HG02973 (cell line): ENCODE measurements around the gene KRTAP13-1.

Experiments
- ATAC-seq: cut with Tn5 transposase; IDR thresholded peaks from one replicate; pipeline ENCODE4 v1.9.1; 2021; ENCODE audit warnings: moderate library complexity; ENCODE audit not compliant: unreplicated experiment

The KRTAP13-1 gene, protein sequence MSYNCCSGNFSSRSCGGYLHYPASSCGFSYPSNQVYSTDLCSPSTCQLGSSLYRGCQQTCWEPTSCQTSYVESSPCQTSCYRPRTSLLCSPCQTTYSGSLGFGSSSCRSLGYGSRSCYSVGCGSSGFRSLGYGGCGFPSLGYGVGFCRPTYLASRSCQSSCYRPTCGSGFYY

DNA sequence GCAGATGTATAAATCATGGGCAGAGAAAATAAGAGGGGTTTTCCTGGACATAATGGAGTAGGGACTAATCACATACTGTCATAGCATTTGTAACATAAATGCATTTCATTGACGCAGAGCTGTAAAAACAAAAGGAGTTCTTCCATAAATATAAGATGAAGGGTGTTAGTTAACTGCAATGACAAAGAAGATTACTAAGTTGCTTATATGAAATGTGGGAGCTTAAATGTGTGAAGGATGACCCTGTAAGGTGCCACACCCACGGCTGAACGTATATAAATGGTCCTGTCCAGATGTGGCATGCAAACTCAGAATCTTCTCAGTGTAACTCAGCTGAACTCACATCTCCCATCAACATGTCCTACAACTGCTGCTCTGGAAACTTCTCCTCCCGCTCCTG is at the start of gene KRTAP13-1:
Gene KRTAP13-1, plus strand, starts transcription at position 301 of the 400 bp plus-strand sequence. Its CDS starts 56 bp downstream, at position 357.
- no peak for ATAC-seq

DNA sequence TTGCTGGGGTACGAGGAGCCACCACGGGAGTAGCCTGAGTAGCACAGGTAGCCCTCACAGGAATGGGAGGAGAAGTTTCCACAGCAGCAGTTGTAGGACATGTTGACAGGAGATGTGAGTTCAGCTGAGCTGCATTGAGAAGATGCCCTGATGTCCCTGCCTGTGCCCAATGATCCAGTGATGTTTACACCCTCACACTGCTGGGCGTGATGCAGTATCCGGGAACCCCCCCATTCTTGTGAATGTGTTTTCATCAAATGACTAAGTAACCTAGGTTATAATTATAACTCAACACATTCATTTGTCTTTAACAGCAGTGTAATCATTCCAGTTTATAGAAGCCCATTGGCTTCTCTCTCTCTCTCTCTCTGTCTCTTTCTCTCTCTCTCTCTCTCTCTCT is 47.3 kb upstream of the KRTAP13-1 start, which contains the start of gene KRTAP23-1:
Gene KRTAP23-1, minus strand, starts transcription at position 101 of the 400 bp plus-strand sequence. Its CDS starts 0 bp downstream, at position 101.
- ATAC-seq, result no peak

DNA sequence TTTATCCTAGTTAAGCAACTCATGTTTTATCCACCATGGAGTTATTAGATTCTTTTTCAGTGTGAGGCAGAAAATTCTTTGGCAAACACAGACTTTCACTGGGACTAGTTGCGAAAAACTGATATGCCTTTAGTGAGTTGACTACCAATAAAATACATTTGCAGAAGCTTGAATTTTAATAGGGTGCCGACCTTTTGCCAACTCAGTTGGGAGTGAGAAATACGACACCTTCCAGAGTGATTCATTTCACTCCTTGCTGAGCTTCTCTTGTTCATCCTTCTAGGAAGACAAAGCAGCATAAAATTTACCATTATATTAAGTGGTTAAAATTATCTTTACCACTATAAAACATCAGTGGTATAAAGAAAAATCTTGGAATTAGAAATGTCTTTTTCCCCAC is 46.3 kb upstream of the KRTAP13-1 start:
- ATAC-seq, result no peak

DNA sequence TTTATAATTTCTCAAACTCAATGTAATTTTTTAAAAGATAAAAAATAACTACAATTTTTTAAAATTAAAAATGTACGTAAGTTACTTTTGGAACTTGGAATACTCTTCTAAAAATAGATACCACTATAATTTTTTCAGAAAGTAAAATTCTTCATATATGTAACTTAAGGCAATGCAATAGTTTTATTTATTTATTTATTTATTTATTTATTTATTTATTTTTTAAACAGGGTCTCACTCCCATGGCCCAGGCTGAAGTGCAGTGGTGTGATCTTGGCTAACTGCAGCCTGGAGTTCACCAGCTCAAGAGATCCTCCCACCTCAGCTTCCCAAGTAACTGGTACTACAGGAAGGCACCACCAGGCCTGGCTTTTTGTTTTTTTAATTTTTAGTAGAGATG is 44.3 kb upstream of the KRTAP13-1 start:
- no peak for ATAC-seq

DNA sequence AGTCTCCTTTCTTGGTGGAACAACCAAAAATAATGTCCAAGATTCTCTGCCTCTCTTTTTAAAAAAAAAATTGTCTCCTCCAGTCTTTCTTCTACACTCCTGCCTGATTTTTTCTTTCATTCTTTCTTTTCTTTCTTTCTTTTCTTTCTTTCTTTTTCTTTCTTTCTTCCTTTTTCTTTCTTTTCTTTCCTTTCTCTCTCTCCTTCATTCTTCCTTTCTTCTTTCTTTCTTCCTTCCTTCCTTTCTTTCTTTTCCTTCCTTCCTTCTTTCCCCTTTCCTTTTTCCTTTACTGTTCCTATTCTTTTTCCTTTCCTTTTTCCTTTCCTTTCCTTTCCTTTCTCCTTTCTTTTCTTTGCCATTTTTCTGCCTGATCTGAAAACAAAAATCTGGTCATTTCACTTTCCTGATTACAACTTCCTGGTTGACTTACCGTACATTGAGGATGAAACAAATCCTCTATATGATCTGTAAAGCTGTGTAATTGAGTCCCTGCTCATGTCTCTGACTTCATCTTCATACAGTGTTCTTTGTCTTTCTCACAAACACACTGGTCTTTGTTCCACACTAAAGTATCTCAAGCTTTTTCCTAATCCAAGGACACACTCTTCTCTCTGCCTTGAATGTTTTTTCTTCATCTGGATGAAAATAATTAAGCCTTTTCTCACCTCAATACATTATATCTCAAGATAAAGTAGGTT is 41.4 kb upstream of the KRTAP13-1 start:
- no peak for ATAC-seq

DNA sequence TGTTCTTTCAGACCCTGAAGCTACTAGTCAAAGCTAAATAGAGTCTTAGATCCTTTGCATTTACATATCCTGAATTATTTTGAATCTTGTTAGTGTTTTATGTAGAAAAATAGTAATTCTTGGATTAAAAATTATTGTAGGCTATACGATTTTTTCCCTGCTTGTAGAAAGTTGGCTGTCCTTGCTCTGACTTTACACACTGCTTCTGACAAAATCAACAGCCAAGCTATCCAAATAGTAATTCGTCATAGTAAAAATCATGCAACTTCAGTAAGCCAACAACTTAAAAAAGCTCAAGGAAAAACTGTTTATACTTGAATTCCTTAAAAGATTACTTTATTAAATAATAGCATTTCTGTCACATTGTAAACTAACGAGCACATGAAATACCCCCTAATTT is 39.9 kb upstream of the KRTAP13-1 start:
- no peak for ATAC-seq

DNA sequence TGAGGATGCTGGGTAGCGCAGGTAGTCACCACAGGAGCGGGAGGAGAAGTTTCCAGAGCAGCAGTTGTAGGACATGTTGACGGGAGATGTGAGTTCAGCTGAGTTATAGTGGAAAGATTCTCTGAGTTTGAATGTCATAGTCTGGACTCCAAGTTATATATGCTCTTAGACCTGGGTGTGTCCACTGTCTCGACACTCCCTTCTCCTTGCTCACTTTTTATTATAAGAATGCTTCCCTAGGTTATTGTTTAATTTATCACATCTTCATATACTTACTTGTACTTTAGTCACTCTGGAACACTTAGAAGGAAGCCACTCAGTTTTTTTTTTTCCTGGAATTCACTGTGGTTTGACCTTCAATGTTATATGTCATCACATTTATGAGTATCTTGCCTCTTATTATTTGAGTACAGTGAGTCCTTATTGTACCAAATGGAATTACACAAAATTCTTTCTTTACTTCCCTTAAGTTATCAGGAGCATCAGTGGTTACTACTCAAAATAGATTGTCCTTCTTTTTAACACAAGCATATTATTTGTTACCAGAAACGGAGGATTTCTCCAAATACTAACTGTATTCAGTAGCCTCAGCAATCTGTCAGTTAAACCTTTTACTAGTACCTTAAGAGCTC is 23.6 kb upstream of the KRTAP13-1 start, which contains the start of gene KRTAP13-2:
Gene KRTAP13-2, minus strand, starts transcription at position 133 of the 632 bp plus-strand sequence. Its CDS starts 58 bp downstream, at position 75.
- no peak for ATAC-seq

DNA sequence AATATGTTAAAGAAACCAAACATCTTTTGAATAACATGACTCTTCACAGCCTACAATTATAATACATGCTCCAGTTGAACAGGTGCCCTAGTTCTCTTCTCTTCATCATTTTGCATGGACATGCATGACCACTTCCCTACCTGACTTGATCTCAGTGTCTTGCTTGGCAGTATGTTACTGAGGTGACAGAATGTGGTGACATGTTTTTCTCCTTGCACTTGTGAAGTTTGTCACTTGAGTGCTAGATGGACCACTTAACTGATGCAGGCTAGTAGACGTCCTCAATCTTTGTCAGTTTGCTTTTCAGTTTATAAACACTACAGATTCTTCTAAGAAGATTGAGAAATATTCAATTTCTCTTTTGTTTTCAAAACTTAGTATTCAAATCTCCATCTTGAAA is 13.6 kb upstream of the KRTAP13-1 start:
- no peak for ATAC-seq

DNA sequence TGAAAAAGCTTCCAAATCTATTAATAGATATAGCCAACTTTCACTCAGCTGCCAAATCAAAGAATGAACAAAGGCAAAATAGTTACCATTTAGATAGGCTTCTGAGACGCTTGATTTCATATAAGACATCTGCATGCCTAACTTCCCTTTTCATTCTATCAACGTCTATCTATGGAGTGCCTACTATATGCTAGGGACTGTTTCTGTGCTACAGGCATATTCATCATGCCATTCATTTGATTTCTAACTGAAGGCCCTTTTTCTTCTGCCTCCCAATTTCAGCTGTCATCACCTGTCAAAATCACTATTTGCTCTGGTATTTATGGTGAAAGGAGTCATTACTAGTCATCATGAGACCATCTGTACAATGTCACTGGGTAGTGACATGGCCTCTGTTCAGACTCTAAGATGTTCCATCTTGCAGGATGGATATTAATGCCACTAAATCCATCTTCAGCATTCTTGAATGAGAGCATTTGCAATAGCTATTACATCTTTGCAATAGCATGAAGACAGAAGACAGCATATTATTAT is 4.3 kb upstream of the KRTAP13-1 start:
- no peak for ATAC-seq

DNA sequence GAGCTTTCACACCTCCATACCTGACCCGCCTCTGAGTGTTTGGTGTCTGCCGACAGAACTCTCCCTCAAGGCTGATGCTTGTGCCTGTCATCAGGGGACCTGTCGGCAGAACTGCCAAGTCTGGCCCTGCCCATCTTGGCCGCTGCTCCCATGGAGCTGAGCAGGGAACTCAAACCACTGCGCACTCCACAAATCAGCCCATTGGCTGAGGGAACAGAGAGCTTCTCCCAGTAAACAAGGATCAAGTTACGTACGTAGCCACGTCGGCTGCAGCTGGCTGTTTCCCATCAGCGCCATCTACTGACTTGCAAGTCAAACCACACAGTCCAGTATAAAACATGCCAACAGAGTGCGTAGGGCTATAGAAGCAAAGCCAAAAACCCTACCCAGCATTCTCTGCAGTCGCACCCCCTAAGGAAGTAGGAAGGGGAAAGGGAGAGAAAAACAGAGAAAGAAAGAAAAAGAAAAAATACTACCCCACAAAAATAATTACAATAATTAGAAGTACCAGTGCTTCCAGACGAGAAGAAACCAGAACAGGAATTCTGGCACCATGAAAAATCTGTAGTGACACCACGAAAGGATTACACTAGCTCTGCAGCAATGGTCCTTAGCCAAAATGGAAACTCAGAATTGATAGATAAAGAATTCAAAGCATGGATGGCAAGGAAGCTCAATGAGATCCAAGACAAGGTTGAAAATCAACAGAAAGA is 13.1 kb downstream of the KRTAP13-1 start:
- no peak for ATAC-seq

DNA sequence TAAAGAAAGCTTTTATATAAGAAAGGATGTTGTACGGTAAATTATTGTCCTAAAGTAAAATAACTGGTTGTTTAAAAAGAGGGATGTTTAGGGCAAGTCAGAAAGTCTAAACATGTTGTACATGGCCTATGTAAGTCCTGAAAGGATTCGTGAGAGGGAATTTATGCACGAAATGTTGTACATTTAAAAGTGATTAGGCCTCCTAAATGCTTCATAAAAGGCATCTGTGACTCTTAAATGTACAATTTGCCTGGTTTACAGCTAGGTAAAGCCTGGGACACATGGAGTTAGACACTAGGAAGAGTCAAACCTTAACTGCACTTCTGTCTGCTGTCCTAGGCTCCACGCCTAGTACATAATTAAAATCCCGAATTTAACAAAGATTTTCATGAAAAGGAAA is 20.2 kb downstream of the KRTAP13-1 start:
- no peak for ATAC-seq

DNA sequence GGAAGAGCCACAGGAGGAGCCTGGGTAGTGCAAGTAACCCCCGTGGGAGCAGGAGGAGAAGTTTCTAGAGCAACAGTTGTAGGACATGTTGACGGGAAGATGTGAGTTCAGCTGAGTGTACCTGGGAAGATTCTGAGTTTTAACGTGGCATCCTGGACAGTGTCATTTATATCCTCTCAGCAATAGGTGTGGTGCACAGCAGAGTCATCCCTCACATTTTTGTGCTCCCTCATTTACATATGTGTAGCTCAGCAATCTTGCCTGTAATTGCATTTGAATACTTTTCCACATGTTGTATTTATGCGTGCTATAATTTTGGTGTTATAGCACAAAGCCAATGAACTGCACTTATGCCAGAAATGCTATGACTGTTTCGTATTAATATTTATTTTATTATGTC is 30.0 kb downstream of the KRTAP13-1 start, which contains the start of gene KRTAP13-3:
Gene KRTAP13-3, minus strand, starts transcription at position 101 of the 400 bp plus-strand sequence. Its CDS starts 14 bp downstream, at position 87.
- ATAC-seq, result no peak

DNA sequence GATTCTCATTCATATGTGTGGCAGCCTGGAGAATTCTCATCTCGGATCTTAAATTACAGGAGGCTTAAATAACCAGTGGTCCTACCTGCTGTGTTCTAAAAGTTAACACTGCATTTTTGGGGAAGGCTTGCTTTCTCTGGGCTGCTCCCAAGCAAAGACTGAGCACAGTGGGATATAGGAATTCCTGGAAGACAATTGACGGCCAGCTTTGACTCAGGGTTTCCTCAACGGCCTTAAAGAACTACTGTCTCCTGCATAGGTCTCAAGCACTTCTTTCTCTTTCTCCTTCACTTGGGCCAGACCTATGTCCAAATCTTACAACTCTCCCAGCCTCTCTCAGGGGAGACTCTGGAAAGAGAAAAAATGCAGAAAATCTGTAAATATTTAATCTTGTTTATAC is 30.9 kb downstream of the KRTAP13-1 start:
- no peak for ATAC-seq

DNA sequence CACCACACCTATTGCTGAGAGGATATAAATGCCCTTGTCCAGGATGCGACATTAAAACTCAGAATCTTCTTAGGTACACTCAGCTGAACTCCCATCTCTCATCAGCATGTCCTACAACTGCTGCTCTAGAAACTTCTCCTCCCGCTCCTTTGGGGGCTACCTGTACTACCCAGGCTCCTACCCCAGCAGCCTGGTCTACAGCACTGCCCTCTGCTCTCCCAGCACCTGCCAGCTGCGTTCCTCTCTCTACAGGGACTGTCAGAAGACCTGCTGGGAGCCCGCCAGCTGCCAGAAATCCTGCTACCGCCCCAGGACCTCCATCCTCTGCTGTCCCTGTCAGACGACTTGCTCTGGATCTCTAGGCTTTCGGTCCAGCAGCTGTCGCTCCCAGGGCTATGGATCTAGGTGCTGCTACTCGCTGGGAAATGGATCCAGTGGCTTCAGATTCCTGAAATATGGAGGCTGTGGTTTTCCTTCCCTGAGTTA is 34.4 kb downstream of the KRTAP13-1 start, which contains the start of gene KRTAP13-4:
Gene KRTAP13-4, plus strand, starts transcription at position 51 of the 486 bp plus-strand sequence. Its CDS starts 56 bp downstream, at position 107.
- ATAC-seq, result no peak

DNA sequence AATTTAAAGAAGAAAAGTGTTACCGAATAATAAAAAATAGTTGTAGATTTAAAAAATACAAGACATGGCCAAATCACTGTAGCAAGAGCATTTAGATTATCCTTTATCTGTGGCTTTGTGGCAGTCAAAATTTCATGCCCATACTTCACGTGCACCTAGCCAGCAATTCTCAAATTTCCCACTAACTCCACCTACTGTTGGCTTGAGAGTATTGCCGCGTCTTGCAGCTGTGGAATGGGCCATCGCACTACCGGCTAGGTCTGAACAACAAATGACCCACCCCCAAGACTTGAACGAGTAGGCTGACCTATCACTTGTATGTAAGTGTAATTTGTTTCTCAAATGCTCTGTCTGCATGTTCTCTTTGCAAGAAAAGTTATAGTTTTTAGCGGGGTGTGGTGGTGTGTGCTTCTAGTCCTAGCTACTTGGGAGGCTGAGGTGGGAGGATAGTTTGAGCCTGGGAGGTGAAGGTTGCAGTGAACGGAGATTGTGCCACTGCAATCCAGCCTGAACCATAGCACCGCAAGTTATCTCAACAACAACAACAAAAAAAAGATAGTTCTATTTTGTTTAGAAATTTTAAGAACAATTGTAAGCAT is 38.3 kb downstream of the KRTAP13-1 start:
- no peak for ATAC-seq

DNA sequence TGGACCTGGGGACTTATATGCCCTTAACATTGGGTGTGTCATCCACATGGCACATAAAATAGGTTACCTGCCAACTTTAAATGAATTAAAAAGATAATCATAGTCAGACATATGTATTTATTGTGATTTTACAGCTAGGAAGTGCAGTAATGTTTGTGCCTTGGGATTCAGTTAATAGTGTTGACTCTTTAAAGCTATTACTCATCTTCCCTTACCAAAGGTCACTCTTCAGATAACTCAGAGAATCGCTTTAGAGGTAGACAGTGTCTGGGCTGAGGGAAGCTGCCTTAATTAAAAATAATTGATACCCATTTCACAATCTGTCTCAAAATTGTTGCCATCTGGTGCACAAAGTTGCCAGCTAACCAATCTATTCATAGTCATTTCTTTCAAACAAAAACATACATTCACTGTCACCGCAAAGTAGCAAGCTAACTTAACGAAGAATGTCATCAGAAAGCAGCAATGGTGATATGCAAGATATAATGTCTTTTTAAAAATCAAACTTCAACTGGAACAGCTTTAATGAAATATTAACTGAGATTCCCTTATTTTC is 41.3 kb downstream of the KRTAP13-1 start:
- no peak for ATAC-seq

DNA sequence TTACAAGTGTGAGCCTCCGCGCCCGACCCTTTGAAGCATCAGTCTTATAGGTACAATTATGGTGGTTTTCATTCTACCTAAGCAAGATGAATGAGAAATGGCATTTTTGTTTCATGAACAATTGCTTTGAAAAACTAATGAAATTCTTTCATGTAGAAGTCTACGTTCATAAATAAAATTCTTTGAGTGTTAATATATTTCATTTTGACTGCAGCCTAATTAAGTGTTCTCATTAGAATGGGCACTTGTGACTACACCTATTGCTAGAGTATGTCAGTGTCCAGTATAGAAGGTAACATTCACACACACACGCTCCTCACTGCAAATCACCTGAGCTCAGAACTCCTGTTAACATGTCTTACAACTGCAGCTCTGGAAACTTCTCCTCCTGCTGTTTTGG is 44.1 kb downstream of the KRTAP13-1 start, which contains the start of gene KRTAP15-1:
Gene KRTAP15-1, plus strand, starts transcription at position 301 of the 400 bp plus-strand sequence. Its CDS starts 53 bp downstream, at position 354.
- no peak for ATAC-seq

DNA sequence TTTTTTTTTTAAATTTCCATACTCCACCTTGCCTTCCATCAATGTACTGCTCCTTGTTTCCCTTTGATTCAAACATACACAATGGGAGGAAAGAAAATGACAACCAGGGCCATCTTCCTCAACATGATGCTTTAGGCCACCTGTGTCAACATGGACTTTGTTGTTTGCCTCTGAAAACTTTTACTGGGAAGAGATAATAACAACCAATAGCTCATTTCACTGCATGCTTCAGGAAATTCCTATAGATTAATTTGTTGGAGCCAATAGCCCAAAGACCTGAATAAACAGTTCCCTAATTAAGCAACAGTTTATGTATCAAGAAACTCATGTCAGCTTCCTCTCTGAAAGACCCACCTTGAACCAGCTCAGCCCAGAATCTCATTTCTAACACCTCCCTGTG is 47.4 kb downstream of the KRTAP13-1 start:
- ATAC-seq, result no peak

DNA sequence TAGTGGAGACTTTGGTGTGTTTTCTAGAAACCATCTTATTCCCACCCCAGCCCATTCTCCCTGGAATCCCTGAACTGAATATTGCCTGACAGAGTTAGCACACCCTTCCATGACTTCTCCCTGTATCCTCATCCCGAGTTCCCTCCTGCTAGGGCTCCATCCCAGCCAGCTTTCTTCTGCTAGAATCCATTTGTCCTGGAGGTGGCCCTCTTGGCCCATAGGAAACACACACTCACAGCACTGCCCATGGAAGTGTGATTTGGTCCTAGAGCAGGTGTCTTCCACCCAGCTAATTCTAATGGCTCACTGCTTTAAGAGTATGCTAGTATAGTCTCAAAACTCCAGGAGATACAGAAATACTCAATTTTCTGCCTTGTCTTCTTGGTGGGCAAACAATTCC is 48.4 kb downstream of the KRTAP13-1 start:
- no peak for ATAC-seq
